ENCODE results near the gene BUB1B.

DNA sequence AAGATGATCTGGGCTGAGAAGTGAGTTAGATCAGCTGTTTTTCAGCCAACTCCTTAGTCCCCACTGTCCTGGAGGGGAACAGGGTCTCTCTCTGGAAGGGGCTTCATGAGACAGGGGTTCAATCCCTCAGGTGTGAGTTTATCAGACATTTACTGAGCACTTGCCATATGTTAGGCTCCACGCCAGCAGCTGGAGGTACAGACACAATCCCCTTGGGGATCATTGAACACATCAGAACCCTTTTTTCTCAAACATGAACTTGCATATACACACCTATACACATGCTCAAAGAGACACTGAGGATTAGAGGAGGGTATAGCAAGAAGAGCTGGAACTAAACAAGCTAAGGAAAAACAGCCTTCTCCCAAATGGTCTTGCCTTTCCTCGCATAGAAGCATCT, 46.7 kb upstream of the BUB1B start:
- TF ChIP-seq, protein P1, sequence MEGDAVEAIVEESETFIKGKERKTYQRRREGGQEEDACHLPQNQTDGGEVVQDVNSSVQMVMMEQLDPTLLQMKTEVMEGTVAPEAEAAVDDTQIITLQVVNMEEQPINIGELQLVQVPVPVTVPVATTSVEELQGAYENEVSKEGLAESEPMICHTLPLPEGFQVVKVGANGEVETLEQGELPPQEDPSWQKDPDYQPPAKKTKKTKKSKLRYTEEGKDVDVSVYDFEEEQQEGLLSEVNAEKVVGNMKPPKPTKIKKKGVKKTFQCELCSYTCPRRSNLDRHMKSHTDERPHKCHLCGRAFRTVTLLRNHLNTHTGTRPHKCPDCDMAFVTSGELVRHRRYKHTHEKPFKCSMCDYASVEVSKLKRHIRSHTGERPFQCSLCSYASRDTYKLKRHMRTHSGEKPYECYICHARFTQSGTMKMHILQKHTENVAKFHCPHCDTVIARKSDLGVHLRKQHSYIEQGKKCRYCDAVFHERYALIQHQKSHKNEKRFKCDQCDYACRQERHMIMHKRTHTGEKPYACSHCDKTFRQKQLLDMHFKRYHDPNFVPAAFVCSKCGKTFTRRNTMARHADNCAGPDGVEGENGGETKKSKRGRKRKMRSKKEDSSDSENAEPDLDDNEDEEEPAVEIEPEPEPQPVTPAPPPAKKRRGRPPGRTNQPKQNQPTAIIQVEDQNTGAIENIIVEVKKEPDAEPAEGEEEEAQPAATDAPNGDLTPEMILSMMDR (IDR thresholded peaks at IDR 0.05): no peak
- no peak for TF ChIP-seq POLR2A (IDR thresholded peaks at IDR 0.05)
- TF ChIP-seq POLR2AphosphoS5 (IDR thresholded peaks at IDR 0.05): no peak
- TF ChIP-seq EP300 (IDR thresholded peaks at IDR 0.05; ENCODE audit: low read depth): no peak

Measured in transverse colon (tissue), 4 donors.